ENCODE measurements around the gene ADNP. TPM values are rescaled to one million over a fixed set of nuclear protein-coding genes. Genes with fewer than 3 reads are reported as not detected.

ADNP gene
- total RNA-seq, 4 donors from 2014 or later = 58.9 to 77.1 (median 72.6) TPM

- Histone ChIP-seq H3K4me3 (no peak overlapping the region), H3K36me3 (no peaks in the 10 kb centered on the region), H3K9me3 (no peaks in the 10 kb centered on the region), H3K27me3 (peaks cover 3% of the 10 kb centered on the region), H3K27ac (no peak overlapping the region), H3K4me1 (no peaks in the 10 kb centered on the region)
- 81% methylated on average over 8 of the region's 8 CpGs for WGBS
- DNase-seq (ENCODE audit: low spot score in 2 of 2) = peak in 1 of 2 donors; percentile 31
- TF ChIP-seq POLR2AphosphoS5 (IDR thresholded peaks at IDR 0.05) (no peak), EP300 (IDR thresholded peaks at IDR 0.05) (no peak), CTCF (IDR thresholded peaks at IDR 0.05) (no peak), POLR2A (IDR thresholded peaks at IDR 0.05) (no peak)
Observed at GRCh38 chr20:50969912-50970311, 38.7 kb upstream of the ADNP start.

GRCh38 chr20:50969435-50969834 lies 38.2 kb upstream of the ADNP start:
- Histone ChIP-seq H3K4me1 (no peaks in the 10 kb centered on the region), H3K27me3 (peaks cover 3% of the 10 kb centered on the region), H3K27ac (no peak overlapping the region), H3K9me3 (no peaks in the 10 kb centered on the region), H3K36me3 (no peaks in the 10 kb centered on the region), H3K4me3 (no peak overlapping the region)
- DNase-seq (ENCODE audit: low spot score in 2 of 2) = peak in 1 of 2 donors; percentile 25
- 83% methylated on average over 5 of the region's 5 CpGs for WGBS
- TF ChIP-seq EP300 (IDR thresholded peaks at IDR 0.05) (no peak), POLR2AphosphoS5 (IDR thresholded peaks at IDR 0.05) (no peak), CTCF (IDR thresholded peaks at IDR 0.05) (no peak), POLR2A (IDR thresholded peaks at IDR 0.05) (no peak)

GRCh38 chr20:50968289-50968688 lies 37.1 kb upstream of the ADNP start:
- Histone ChIP-seq H3K27ac (no peak overlapping the region), H3K9me3 (no peaks in the 10 kb centered on the region), H3K27me3 (peaks cover 3% of the 10 kb centered on the region), H3K4me3 (no peak overlapping the region), H3K4me1 (no peaks in the 10 kb centered on the region), H3K36me3 (no peaks in the 10 kb centered on the region)
- 91% methylated on average over 9 of the region's 9 CpGs for WGBS
- DNase-seq (ENCODE audit: low spot score in 2 of 2) = peak in 1 of 2 donors; percentile 40
- TF ChIP-seq CTCF (IDR thresholded peaks at IDR 0.05) (no peak), POLR2A (IDR thresholded peaks at IDR 0.05) (no peak), EP300 (IDR thresholded peaks at IDR 0.05) (no peak), POLR2AphosphoS5 (IDR thresholded peaks at IDR 0.05) (no peak)

GRCh38 chr20:50967586-50967985 lies 36.3 kb upstream of the ADNP start:
- Histone ChIP-seq H3K27ac (no peak overlapping the region), H3K9me3 (no peaks in the 10 kb centered on the region), H3K4me1 (no peaks in the 10 kb centered on the region), H3K36me3 (peaks cover 1% of the 10 kb centered on the region), H3K27me3 (peaks cover 3% of the 10 kb centered on the region), H3K4me3 (no peak overlapping the region)
- 46% methylated on average over 7 of the region's 7 CpGs for WGBS
- DNase-seq (ENCODE audit: low spot score in 2 of 2) = peak in 1 of 2 donors; percentile 10
- no peak for TF ChIP-seq POLR2A (IDR thresholded peaks at IDR 0.05)
- no peak for TF ChIP-seq CTCF (IDR thresholded peaks at IDR 0.05)
- TF ChIP-seq EP300 (IDR thresholded peaks at IDR 0.05) = no peak
- no peak for TF ChIP-seq POLR2AphosphoS5 (IDR thresholded peaks at IDR 0.05)

- DNase-seq (ENCODE audit: low spot score in 2 of 2) = no peak
- Histone ChIP-seq H3K36me3 (peaks cover 8% of the 10 kb centered on the region), H3K27me3 (no peaks in the 10 kb centered on the region), H3K4me3 (peak overlapping the region; percentile 92), H3K9me3 (no peaks in the 10 kb centered on the region), H3K4me1 (peaks cover 38% of the 10 kb centered on the region), H3K27ac (peak overlapping the region; percentile 95)
- TF ChIP-seq POLR2AphosphoS5 (IDR thresholded peaks at IDR 0.05) (no peak), CTCF (IDR thresholded peaks at IDR 0.05) (no peak), EP300 (IDR thresholded peaks at IDR 0.05) (no peak), POLR2A (IDR thresholded peaks at IDR 0.05) (no peak)
- 82% methylated on average over 12 of the region's 25 CpGs for WGBS
Observed at GRCh38 chr20:50959543-50960126, 28.4 kb upstream of the ADNP start.
